BLaER1 treated with 17β-estradiol and CSF1 and Interleukin-3, amounts not matched to agents 10 nM and 100 nM (cell line): ENCODE results near the gene GPN1.

Experiments used
- H3K27ac ChIP-seq, 11 experiments: shearing (Covaris generic); formaldehyde crosslinking; 2 replicates each; pipeline ENCODE4 v1.8.1; 2022
- H3K27me3 ChIP-seq, 11 experiments: shearing (Covaris generic); formaldehyde crosslinking; 2 replicates each; pipeline ENCODE4 v1.8.1; 2022
- H3K36me3 ChIP-seq, 11 experiments: shearing (Covaris generic); formaldehyde crosslinking; 2 replicates each; pipeline ENCODE4 v1.8.1; 2022
- H3K4me1 ChIP-seq, 10 experiments: shearing (Covaris generic); formaldehyde crosslinking; 2 replicates each; pipeline ENCODE4 v1.8.1; 2022
- H3K4me2 ChIP-seq, 11 experiments: shearing (Covaris generic); formaldehyde crosslinking; 2 replicates each; pipeline ENCODE4 v1.8.1; 2022
- H3K4me3 ChIP-seq, 10 experiments: shearing (Covaris generic); formaldehyde crosslinking; 2 replicates each; pipeline ENCODE4 v1.8.1; 2022
- H3K9ac ChIP-seq, 11 experiments: shearing (Covaris generic); formaldehyde crosslinking; 2 replicates each; pipeline ENCODE4 v1.8.1; 2022
- H3K9me3 ChIP-seq, 11 experiments: shearing (Covaris generic); formaldehyde crosslinking; replicated peaks in 1 of 11; 2 replicates each; pipeline ENCODE4 v1.8.1; 2022
- H4K20me1 ChIP-seq, 11 experiments: shearing (Covaris generic); formaldehyde crosslinking; 2 replicates each; pipeline ENCODE4 v1.8.1; 2022
- Cebpa-rat ChIP-seq, 11 experiments: shearing (Covaris generic); IDR thresholded peaks; 2 replicates each; pipeline ENCODE4 v1.8.1; 2022

The GPN1 gene

DNA sequence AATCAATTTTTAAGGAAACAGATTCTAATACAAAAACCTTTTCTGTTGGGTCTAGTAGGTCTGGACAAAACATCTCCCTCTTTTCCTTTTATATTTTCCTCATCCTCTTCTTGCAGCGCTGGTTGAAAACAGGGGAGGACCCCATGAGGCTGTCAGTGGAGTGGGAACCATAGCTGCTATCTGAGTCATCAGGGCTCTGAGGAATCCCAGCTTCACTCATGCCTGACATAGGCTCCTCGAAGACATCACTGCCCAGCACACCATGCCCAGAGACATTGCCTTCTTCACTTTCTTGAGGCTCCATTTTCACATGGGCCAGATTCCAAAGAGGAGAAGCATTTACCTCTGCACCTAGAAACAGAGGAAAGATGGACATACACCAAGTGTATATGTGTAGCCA, 24.5 kb downstream of the GPN1 start:
- no peak overlapping the region for H3K27ac ChIP-seq

DNA sequence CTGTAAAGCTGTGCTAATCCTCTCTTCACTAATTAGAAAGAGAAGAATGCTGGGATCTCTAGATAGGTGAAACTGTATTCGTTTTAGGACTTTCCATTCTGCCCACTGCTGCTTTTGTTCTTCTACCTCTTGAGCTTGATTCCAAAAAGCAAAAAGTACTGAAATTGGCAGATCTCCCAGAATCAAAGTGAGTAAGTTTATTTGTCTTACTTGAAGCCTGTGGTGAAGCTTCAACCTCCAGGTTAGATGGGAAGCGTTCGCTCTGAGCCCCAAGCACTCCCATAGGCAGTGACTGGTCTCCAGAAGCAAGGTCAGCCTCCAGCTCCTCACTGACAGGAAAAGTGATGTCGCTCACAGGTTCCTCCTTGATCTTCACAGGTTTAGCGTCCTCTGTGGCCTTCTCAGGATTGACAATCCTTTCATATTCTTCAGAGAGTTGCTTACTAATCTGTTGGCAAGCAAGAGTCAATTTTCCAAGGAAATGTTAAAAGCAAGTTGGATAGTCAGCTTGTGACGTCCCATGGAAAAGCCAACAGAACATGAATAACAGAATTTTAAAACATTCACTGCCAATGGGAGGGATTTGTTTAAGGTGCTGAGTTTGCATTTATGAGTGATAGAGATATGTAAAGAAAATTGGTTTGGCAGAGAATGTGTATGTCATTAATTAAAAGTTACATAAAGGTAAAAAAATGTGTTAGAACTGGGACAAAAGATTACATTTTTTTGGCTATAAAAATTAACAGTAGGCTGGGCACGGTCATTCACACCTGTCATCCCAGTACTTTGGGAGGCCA, 26.5 kb downstream of the GPN1 start:
- Histone ChIP-seq H3K27ac (no peak overlapping the region), H3K27me3 (no peaks in the 10 kb centered on the region), H3K4me3 (no peak overlapping the region), H3K4me1 (peaks cover 0 to 27% (median 0%) of the 10 kb centered on the region in 10 experiments; a peak in 6 of 20 replicates), H3K4me2 (no peak overlapping the region), H3K36me3 (peaks cover 94 to 100% (median 100%) of the 10 kb centered on the region in 11 experiments), H4K20me1 (peaks cover 0 to 25% (median 5%) of the 10 kb centered on the region in 11 experiments; a peak in 8 of 22 replicates), H3K9me3 (no peaks in the 10 kb centered on the region), H3K9ac (no peak overlapping the region)
- no peak for TF ChIP-seq Cebpa-rat (IDR thresholded peaks at IDR 0.05)

More for the DNA sequence above, 24.5 kb downstream of the GPN1 start:
- H3K9ac ChIP-seq = no peak overlapping the region
- no peak overlapping the region for H3K4me2 ChIP-seq
- TF ChIP-seq Cebpa-rat (IDR thresholded peaks at IDR 0.05) = no peak
- no peaks in the 10 kb centered on the region for H3K9me3 ChIP-seq
- H3K36me3 ChIP-seq = peaks cover 94 to 100% (median 100%) of the 10 kb centered on the region in 11 experiments
- H4K20me1 ChIP-seq = peaks cover 0 to 24% (median 5%) of the 10 kb centered on the region in 11 experiments; a peak in 8 of 22 replicates
- peaks cover 0 to 10% (median 0%) of the 10 kb centered on the region in 10 experiments; a peak in 6 of 20 replicates for H3K4me1 ChIP-seq
- no peaks in the 10 kb centered on the region for H3K27me3 ChIP-seq
- H3K4me3 ChIP-seq = no peak overlapping the region

DNA sequence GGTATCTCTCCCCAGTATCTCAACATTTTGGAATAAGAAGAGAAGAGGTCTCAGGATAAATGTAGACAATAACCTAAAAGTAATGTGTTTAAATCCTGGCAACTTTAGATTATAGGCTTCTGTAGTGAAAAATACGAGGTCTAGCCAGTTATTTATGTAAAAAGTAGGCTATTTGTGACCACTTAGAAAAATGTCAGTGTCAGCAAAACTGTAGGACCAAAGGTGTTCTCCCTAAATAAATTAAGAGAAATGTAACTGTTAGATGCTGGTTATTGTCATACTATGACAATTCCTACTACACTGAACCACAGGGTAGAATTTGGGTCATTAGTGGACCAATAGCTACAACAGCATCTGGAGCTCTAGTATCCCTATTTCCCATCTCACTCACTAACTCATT, 32.5 kb downstream of the GPN1 start:
- Histone ChIP-seq H3K9me3 (no peaks in the 10 kb centered on the region), H3K36me3 (peaks cover 51 to 62% (median 59%) of the 10 kb centered on the region in 11 experiments), H3K4me2 (peak overlapping the region in 1 of 11 experiments; percentile 99; a peak in 2 of 22 replicates), H3K27ac (no peak overlapping the region), H3K27me3 (no peaks in the 10 kb centered on the region), H3K4me1 (peaks cover 28 to 60% (median 32%) of the 10 kb centered on the region in 10 experiments), H3K9ac (no peak overlapping the region), H3K4me3 (no peak overlapping the region), H4K20me1 (peaks cover 0 to 14% (median 5%) of the 10 kb centered on the region in 11 experiments; a peak in 7 of 22 replicates)
- TF ChIP-seq Cebpa-rat (IDR thresholded peaks at IDR 0.05) = no peak

DNA sequence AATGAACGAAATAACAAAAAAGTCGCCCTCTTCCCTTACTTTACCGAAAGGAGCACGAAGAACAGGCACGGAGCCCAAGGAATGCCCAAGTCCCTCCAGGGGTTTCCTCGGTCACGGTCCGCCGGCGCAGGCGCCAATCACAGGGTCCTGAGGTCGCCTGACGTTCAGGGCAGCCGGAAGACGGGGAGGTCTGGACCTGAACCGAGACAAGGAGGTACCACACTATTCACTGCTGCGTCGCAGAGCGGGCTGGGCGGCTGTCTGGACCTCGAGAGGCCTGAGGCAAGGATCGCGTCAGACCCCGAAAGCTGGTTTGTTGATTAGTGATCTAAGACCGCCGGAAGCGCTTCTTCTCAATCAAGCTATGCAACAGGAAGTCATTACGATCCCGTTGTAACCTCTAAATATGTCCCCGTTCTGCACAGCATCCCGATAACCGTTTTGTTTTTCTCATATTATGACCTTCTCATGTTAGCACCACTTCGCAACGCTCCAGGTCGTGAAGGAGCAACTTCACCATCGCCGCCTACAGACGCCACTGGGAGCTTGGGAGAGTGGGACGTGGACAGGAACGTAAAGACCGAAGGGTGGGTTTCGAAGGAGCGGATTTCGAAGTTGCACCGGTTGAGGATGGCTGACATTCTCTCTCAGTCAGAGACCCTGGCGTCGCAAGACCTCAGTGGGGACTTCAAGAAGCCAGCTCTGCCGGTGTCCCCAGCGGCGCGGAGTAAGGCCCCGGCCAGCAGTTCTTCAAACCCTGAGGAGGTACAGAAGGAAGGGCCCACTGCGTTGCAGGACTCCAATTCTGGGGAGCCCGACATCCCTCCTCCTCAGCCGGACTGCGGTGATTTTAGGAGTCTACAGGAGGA, 34.7 kb downstream of the GPN1 start, which contains the start of the genes SLC4A1AP and SUPT7L:
SLC4A1AP (plus strand) TSS at position 605 of the 869 bp plus-strand sequence; CDS start at position 631, 26 bp downstream.
SUPT7L (minus strand) TSS at position 330 of the 869 bp plus-strand sequence. CDS start 1,422 bp downstream, outside the sequence.
- Histone ChIP-seq H3K27ac (peak within 1 kb of the TSS; percentile 79 to 94 (median 92)), H3K9me3 (no peaks in the 10 kb centered on the region), H4K20me1 (peaks cover 0 to 5% (median 0%) of the 10 kb centered on the region in 11 experiments; a peak in 3 of 22 replicates), H3K4me3 (peak within 1 kb of the TSS; percentile 72 to 93 (median 84)), H3K36me3 (peaks cover 40 to 59% (median 52%) of the 10 kb centered on the region in 11 experiments), H3K9ac (peak within 1 kb of the TSS; percentile 78 to 92 (median 89)), H3K27me3 (no peaks in the 10 kb centered on the region), H3K4me1 (peaks cover 29 to 74% (median 45%) of the 10 kb centered on the region in 10 experiments), H3K4me2 (peak within 1 kb of the TSS; percentile 79 to 99 (median 97))
- TF ChIP-seq Cebpa-rat (IDR thresholded peaks at IDR 0.05) = no peak

DNA sequence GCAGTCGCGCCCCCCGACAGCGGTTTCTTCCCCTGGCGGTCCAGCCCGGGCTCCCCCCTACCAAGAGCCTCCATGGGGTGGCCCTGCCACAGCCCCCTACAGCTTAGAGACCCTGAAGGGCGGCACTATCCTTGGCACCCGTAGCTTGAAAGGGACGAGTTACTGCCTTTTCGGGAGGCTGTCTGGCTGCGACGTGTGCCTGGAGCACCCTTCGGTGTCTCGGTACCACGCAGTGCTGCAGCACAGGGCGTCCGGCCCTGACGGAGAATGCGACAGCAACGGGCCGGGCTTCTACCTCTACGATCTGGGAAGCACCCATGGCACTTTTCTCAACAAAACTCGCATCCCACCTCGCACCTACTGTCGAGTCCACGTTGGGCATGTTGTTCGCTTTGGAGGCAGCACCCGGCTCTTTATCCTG, 35.3 kb downstream of the GPN1 start:
- peak overlapping the region; percentile 79 to 99 (median 97) for H3K4me2 ChIP-seq
- H3K9ac ChIP-seq = peak overlapping the region; percentile 78 to 92 (median 89)
- peaks cover 40 to 59% (median 54%) of the 10 kb centered on the region in 11 experiments for H3K36me3 ChIP-seq
- peaks cover 0 to 5% (median 0%) of the 10 kb centered on the region in 11 experiments; a peak in 1 of 22 replicates for H4K20me1 ChIP-seq
- peak overlapping the region; percentile 79 to 94 (median 92) for H3K27ac ChIP-seq
- peak overlapping the region; percentile 72 to 93 (median 84) for H3K4me3 ChIP-seq
- H3K9me3 ChIP-seq = no peaks in the 10 kb centered on the region
- peaks cover 29 to 68% (median 45%) of the 10 kb centered on the region in 10 experiments for H3K4me1 ChIP-seq
- no peaks in the 10 kb centered on the region for H3K27me3 ChIP-seq
- TF ChIP-seq Cebpa-rat (IDR thresholded peaks at IDR 0.05) = no peak

DNA sequence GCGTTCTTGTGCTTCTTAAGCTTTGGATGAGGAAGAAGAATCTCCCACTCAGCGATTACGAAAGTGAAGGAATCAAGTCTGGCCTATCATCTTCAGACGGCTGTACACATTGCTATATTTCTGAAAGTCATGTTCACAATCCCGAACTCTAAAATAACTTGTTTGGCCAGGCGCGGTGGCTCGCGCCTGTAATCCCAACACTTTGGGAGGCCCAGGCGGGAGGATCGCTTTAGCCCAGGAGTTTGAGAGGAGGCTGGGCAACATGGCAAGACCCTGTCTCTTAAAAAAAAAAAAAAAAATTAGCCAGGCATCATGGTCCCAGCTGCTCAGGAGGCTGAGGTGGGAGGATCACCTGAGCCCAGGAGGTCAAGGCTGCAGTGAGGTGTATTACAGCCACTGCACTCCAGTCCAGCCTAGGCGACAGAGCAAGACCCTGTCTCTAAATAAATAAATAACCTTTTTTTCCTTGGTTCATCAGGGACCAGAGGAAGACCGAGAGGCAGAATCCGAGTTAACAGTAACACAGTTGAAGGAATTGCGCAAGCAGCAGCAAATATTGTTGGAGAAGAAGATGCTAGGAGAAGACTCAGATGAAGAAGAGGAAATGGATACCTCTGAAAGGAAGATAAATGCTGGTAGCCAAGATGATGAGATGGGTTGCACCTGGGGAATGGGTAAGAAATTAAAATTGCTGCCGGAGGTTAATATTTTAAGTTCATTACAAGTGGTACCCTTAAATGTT, 35.9 kb downstream of the GPN1 start:
- H3K27ac ChIP-seq = peak overlapping the region in 10 of 11 experiments; percentile 79 to 94 (median 92); a peak in 20 of 22 replicates
- peak overlapping the region; percentile 72 to 93 (median 84) for H3K4me3 ChIP-seq
- H3K27me3 ChIP-seq = no peaks in the 10 kb centered on the region
- H4K20me1 ChIP-seq = peaks cover 0 to 5% (median 0%) of the 10 kb centered on the region in 11 experiments; a peak in 1 of 22 replicates
- H3K9me3 ChIP-seq = no peaks in the 10 kb centered on the region
- peak overlapping the region; percentile 78 to 92 (median 89) for H3K9ac ChIP-seq
- peaks cover 29 to 62% (median 45%) of the 10 kb centered on the region in 10 experiments for H3K4me1 ChIP-seq
- peaks cover 40 to 59% (median 53%) of the 10 kb centered on the region in 11 experiments for H3K36me3 ChIP-seq
- peak overlapping the region; percentile 79 to 99 (median 97) for H3K4me2 ChIP-seq
- peak in 6 of 11 experiments; percentile 17 to 81 (median 46); a peak in 7 of 22 replicates for TF ChIP-seq Cebpa-rat (IDR thresholded peaks at IDR 0.05)

DNA sequence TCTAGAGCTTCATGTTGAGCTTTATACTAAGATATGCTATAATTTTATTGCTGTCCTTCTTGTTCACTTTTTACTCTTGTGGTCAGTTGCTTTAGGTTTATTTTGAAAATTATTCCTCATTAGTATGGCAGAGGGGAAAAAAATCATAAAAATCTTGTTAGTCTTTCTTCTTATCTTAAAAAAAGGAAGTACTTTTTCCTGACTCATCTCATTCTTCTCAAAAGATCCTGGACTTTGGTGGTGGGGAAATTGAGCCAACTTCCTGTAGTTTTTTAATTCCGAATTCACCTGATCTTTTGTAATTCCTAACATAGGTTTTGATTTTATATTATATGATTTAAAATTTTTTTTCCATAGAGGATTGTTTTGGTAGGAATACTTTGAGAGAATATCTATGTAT, 38.6 kb downstream of the GPN1 start:
- Histone ChIP-seq H3K36me3 (peaks cover 42 to 60% (median 52%) of the 10 kb centered on the region in 11 experiments), H3K27me3 (no peaks in the 10 kb centered on the region), H3K4me2 (peak overlapping the region in 7 of 11 experiments; percentile 37 to 80 (median 69); a peak in 12 of 22 replicates), H3K9me3 (no peaks in the 10 kb centered on the region), H3K4me1 (peaks cover 25 to 47% (median 38%) of the 10 kb centered on the region in 10 experiments), H4K20me1 (peaks cover 0 to 3% (median 0%) of the 10 kb centered on the region in 11 experiments; a peak in 1 of 22 replicates), H3K27ac (peak overlapping the region in 9 of 11 experiments; percentile 30 to 68 (median 44); a peak in 14 of 22 replicates), H3K4me3 (peak overlapping the region in 1 of 10 experiments; percentile 31; a peak in 1 of 20 replicates), H3K9ac (peak overlapping the region in 6 of 11 experiments; percentile 29 to 56 (median 48); a peak in 8 of 22 replicates)
- no peak for TF ChIP-seq Cebpa-rat (IDR thresholded peaks at IDR 0.05)
